HepG2 (cell line): Measurements from ENCODE around the gene TMEM190. TPM values are rescaled to one million over a fixed set of nuclear protein-coding genes. Genes with fewer than 3 reads are reported as not detected.
A peak's percentile ranks its signal among the peaks of the same experiment; 100 is the strongest.

ENCODE experiments used
- BORCS8-MEF2B ChIP-seq: sonication (generic); formaldehyde crosslinking; IDR thresholded peaks from 2 replicates; pipeline ENCODE4 v1.8.0; 2022; ENCODE audit warnings: mild to moderate bottlenecking, missing genetic modification reagents
- ELF3 ChIP-seq: IDR thresholded peaks from 2 replicates; pipeline ENCODE4 v1.6.1; 2016; ENCODE audit warnings: missing genetic modification reagents, missing compliant biosample characterization
- HNF4G ChIP-seq, 2 experiments: sonication (generic) in 1 of 2; formaldehyde crosslinking in 1 of 2; IDR thresholded peaks; 2 replicates each; pipeline versions ENCODE4 v1.4.0 to v1.6.1; 2011 to 2020; ENCODE audit warnings: borderline replicate concordance in 2 of 2, low read depth in 2 of 2, mild to moderate bottlenecking in 2 of 2, low read length in 1 of 2, missing genetic modification reagents in 1 of 2, moderate library complexity in 1 of 2
- KAT8 ChIP-seq: IDR thresholded peaks from 2 replicates; pipeline ENCODE4 v1.6.1; 2016; ENCODE audit warnings: missing genetic modification reagents, missing compliant biosample characterization
- KDM2A ChIP-seq: sonication (generic); formaldehyde crosslinking; IDR thresholded peaks from 2 replicates; pipeline ENCODE4 v1.4.0; 2020; ENCODE audit warnings: low read depth, missing genetic modification reagents, borderline replicate concordance
- KLF13 ChIP-seq: sonication (generic); formaldehyde crosslinking; IDR thresholded peaks from 2 replicates; pipeline ENCODE4 v1.4.0; 2020; ENCODE audit warnings: mild to moderate bottlenecking, missing genetic modification reagents
- MAF1 ChIP-seq: sonication (generic); formaldehyde crosslinking; IDR thresholded peaks from 2 replicates; pipeline ENCODE4 v1.5.0; 2020; ENCODE audit warnings: missing genetic modification reagents, borderline replicate concordance
- MLX ChIP-seq: IDR thresholded peaks from 2 replicates; pipeline ENCODE4 v1.6.1; 2016
- PPARG ChIP-seq: conservative IDR thresholded peaks from 2 replicates; pipeline ENCODE4 v1.6.1; 2016; ENCODE audit warnings: missing biosample characterization, missing genetic modification reagents
- RXRB ChIP-seq: IDR thresholded peaks from 2 replicates; pipeline ENCODE4 v1.6.1; 2016; ENCODE audit warnings: borderline replicate concordance, missing genetic modification reagents, missing compliant biosample characterization
- SP2 ChIP-seq: sonication (generic); formaldehyde crosslinking; IDR thresholded peaks from 2 replicates; pipeline ENCODE4 v1.5.1; 2020; ENCODE audit warnings: mild to moderate bottlenecking, missing genetic modification reagents
- SP4 ChIP-seq: sonication (generic); formaldehyde crosslinking; IDR thresholded peaks from 2 replicates; pipeline ENCODE4 v1.8.1; 2023; ENCODE audit warnings: mild to moderate bottlenecking, missing genetic modification reagents
- TRIM22 ChIP-seq: fragments of 450-650 bp; IDR thresholded peaks from 2 replicates; pipeline ENCODE4 v1.6.1; 2017
- ZFY ChIP-seq: sonication (generic); formaldehyde crosslinking; IDR thresholded peaks from 2 replicates; pipeline ENCODE4 v1.4.0; 2020; ENCODE audit warnings: missing genetic modification reagents
- ZNF138 ChIP-seq: sonication (generic); formaldehyde crosslinking; IDR thresholded peaks from 2 replicates; pipeline ENCODE4 v1.5.0; 2020; ENCODE audit warnings: mild to moderate bottlenecking, low read depth, missing genetic modification reagents
- ZNF337 ChIP-seq: sonication (generic); formaldehyde crosslinking; IDR thresholded peaks from 2 replicates; pipeline ENCODE4 v1.5.1; 2020; ENCODE audit warnings: missing genetic modification reagents, low read depth, mild to moderate bottlenecking, borderline replicate concordance
- ZNF747 ChIP-seq: sonication (generic); formaldehyde crosslinking; IDR thresholded peaks from 2 replicates; pipeline ENCODE4 v1.8.1; 2023; ENCODE audit warnings: missing genetic modification reagents, mild to moderate bottlenecking, borderline replicate concordance
- ZNF766 ChIP-seq: sonication (generic); formaldehyde crosslinking; IDR thresholded peaks from 2 replicates; pipeline ENCODE4 v1.5.0; 2020; ENCODE audit warnings: missing genetic modification reagents, borderline replicate concordance
- ZNF788 ChIP-seq: sonication (generic); formaldehyde crosslinking; IDR thresholded peaks from 2 replicates; pipeline ENCODE4 v1.5.0; 2020; ENCODE audit warnings: mild to moderate bottlenecking, missing genetic modification reagents, borderline replicate concordance
- polyA plus RNA-seq, 8 experiments: library from polyadenylated mRNA; depleted of rRNA in 3 of 8; stranded (reverse) in 7 of 8; unstranded in 1 of 8; fragments of >200 nt; fragmentation: Illumina TruSeq in 4 of 8; extraction: Trizol in 4 of 8; gene quantifications; 2 replicates each; pipeline versions ENCODE4 v1.2.1 to v1.2.3, GENCODE V29; 2011 to 2016; ENCODE audit warnings: low read depth in 4 of 8, missing spikeins in 1 of 8, mixed read lengths in 1 of 8; ENCODE audit not compliant: insufficient read depth in 1 of 8
- total RNA-seq, 5 experiments: library from RNA; depleted of rRNA; stranded (reverse); fragments of >200 nt; fragmentation: Illumina TruSeq; extraction: Trizol; gene quantifications; 2 replicates each; pipeline ENCODE4 v1.2.3, GENCODE V29; 2016; ENCODE audit warnings: low read depth in 1 of 5
- TF ChIP-seq, protein P1 (sequence below): IDR thresholded peaks from 2 replicates; pipeline ENCODE4 v1.6.1; 2016; ENCODE audit warnings: missing biosample characterization, missing genetic modification reagents, low read depth
- TF ChIP-seq, protein P2 (sequence below): sonication (generic); formaldehyde crosslinking; IDR thresholded peaks from 2 replicates; pipeline ENCODE4 v1.4.0; 2020; ENCODE audit warnings: mild to moderate bottlenecking, missing genetic modification reagents

Gene TMEM190
- total and polyA plus RNA-seq, 2 of the 13 experiments (the other 11 are each of a cell fraction or from before 2014, with no cell fraction given): 0.35 to 0.83 TPM

- TF ChIP-seq SP2 (CRISPR knock-in tag) (peak; percentile 68), HNF4G (IDR thresholded peaks at IDR 0.05; ENCODE audit: borderline replicate concordance, low read depth, low read length) (peak; percentile 71), HNF4G (CRISPR knock-in tag; IDR thresholded peaks at IDR 0.05; ENCODE audit: borderline replicate concordance, low read depth) (no peak), ZNF138 (CRISPR knock-in tag) (peak; percentile 93; the same call in 1 of the 2 replicates), PPARG (CRISPR knock-in tag) (peak; percentile 64), ELF3 (peak; percentile 93), BORCS8-MEF2B (CRISPR knock-in tag) (peak; percentile 89; the same call in 1 of the 2 replicates), KLF13 (CRISPR knock-in tag) (0 out of 2 replicates have a peak, but pooled peaks have one; percentile 83), SP4 (CRISPR knock-in tag) (peak; percentile 78), MLX (no peak), ZNF337 (CRISPR knock-in tag) (0 out of 2 replicates have a peak, but pooled peaks have one; percentile 26), ZNF747 (peak; percentile 95), KAT8 (CRISPR knock-in tag) (peak; percentile 88), MAF1 (CRISPR knock-in tag) (peak; percentile 77), ZFY (CRISPR knock-in tag) (peak; percentile 85), ZNF788 (CRISPR knock-in tag) (peak; percentile 96; the same call in 1 of the 2 replicates), RXRB (CRISPR knock-in tag) (peak; percentile 72), TRIM22 (no peak), ZNF766 (CRISPR knock-in tag) (peak; percentile 70; the same call in 1 of the 2 replicates), KDM2A (CRISPR knock-in tag) (peak; percentile 94)
- TF ChIP-seq, protein P1, sequence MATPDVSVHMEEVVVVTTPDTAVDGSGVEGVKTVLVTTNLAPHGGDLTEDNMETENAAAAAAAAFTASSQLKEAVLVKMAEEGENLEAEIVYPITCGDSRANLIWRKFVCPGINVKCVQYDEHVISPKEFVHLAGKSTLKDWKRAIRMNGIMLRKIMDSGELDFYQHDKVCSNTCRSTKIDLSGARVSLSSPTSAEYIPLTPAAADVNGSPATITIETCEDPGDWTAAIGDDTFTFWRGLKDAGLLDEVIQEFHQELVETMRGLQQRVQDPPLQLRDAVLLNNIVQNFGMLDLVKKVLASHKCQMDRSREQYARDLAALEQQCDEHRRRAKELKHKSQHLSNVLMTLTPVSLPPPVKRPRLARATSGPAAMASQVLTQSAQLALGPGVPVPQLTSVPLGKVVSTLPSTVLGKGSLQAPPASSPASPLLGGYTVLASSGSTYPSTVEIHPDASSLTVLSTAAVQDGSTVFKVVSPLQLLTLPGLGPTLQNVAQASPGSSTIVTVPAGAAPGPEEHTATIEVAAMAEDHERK (CRISPR knock-in tag): no peak
- TF ChIP-seq, protein P2, sequence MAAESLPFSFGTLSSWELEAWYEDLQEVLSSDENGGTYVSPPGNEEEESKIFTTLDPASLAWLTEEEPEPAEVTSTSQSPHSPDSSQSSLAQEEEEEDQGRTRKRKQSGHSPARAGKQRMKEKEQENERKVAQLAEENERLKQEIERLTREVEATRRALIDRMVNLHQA (CRISPR knock-in tag): no peak
Observed at GRCh38 chr19:55385724-55386492, 9.3 kb downstream of the TMEM190 start, which contains the start of gene RPL28 (continued).
